ENCODE results near the gene KLF11.

The KLF11 gene

GRCh38 chr2:10036095-10036884 lies 7.1 kb upstream of the KLF11 start:
- Histone ChIP-seq H3K9me2 (replicated peaks; ENCODE audit: insufficient read depth, low read length) (no peaks in the 10 kb centered on the region), H3F3A (ENCODE audit: insufficient read depth, low read length) (no peaks in the 10 kb centered on the region), H4K20me1 (ENCODE audit: insufficient read depth, low read length) (no peaks in the 10 kb centered on the region), H3K4me3 (ENCODE audit: low read length) (no peak overlapping the region), H3K27me3 (replicated peaks; ENCODE audit: insufficient read depth, low read length) (no peaks in the 10 kb centered on the region), H3K4me1 (ENCODE audit: low read length) (peaks cover 9% of the 10 kb centered on the region), H3K9ac (ENCODE audit: low read length) (no peak overlapping the region), H2AFZ (ENCODE audit: low read length) (no peak overlapping the region), H3K9me3 (replicated peaks; ENCODE audit: insufficient read depth, low read length) (no peaks in the 10 kb centered on the region), H3K79me2 (ENCODE audit: low read length) (no peaks in the 10 kb centered on the region), H3K27ac (ENCODE audit: low read length) (no peak overlapping the region), H3K36me3 (replicated peaks; ENCODE audit: insufficient read depth, low read length) (no peaks in the 10 kb centered on the region), H3K4me2 (ENCODE audit: low read depth, low read length) (no peak overlapping the region)
- peak; percentile 26 for DNase-seq
- TF ChIP-seq, protein P1, sequence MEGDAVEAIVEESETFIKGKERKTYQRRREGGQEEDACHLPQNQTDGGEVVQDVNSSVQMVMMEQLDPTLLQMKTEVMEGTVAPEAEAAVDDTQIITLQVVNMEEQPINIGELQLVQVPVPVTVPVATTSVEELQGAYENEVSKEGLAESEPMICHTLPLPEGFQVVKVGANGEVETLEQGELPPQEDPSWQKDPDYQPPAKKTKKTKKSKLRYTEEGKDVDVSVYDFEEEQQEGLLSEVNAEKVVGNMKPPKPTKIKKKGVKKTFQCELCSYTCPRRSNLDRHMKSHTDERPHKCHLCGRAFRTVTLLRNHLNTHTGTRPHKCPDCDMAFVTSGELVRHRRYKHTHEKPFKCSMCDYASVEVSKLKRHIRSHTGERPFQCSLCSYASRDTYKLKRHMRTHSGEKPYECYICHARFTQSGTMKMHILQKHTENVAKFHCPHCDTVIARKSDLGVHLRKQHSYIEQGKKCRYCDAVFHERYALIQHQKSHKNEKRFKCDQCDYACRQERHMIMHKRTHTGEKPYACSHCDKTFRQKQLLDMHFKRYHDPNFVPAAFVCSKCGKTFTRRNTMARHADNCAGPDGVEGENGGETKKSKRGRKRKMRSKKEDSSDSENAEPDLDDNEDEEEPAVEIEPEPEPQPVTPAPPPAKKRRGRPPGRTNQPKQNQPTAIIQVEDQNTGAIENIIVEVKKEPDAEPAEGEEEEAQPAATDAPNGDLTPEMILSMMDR (IDR thresholded peaks at IDR 0.05; ENCODE audit: low read length) = peak; percentile 31
- TF ChIP-seq EZH2phosphoT487 (IDR thresholded peaks at IDR 0.05; ENCODE audit: low read length) = no peak

- H3K9me2 ChIP-seq (replicated peaks; ENCODE audit: insufficient read depth, low read length) = no peaks in the 10 kb centered on the region
- no peak overlapping the region for H3K9ac ChIP-seq (ENCODE audit: low read length)
- H3K27ac ChIP-seq (ENCODE audit: low read length) = no peak overlapping the region
- DNase-seq = no peak
- no peaks in the 10 kb centered on the region for H3K27me3 ChIP-seq (replicated peaks; ENCODE audit: insufficient read depth, low read length)
- H3K9me3 ChIP-seq (replicated peaks; ENCODE audit: insufficient read depth, low read length) = no peaks in the 10 kb centered on the region
- peaks cover 12% of the 10 kb centered on the region for H3K4me1 ChIP-seq (ENCODE audit: low read length)
- no peaks in the 10 kb centered on the region for H3F3A ChIP-seq (ENCODE audit: insufficient read depth, low read length)
- TF ChIP-seq, protein P1 (IDR thresholded peaks at IDR 0.05; ENCODE audit: low read length) = no peak
- TF ChIP-seq EZH2 (optimal IDR thresholded peaks at IDR 0.05; ENCODE audit: low read depth, low read length) (no peak), EZH2phosphoT487 (IDR thresholded peaks at IDR 0.05; ENCODE audit: low read length) (no peak)
- no peak overlapping the region for H2AFZ ChIP-seq (ENCODE audit: low read length)
- no peak overlapping the region for H3K4me3 ChIP-seq (ENCODE audit: low read length)
- no peak overlapping the region for H3K4me2 ChIP-seq (ENCODE audit: low read depth, low read length)
- H3K36me3 ChIP-seq (replicated peaks; ENCODE audit: insufficient read depth, low read length) = no peaks in the 10 kb centered on the region
- no peaks in the 10 kb centered on the region for H3K79me2 ChIP-seq (ENCODE audit: low read length)
- H4K20me1 ChIP-seq (ENCODE audit: insufficient read depth, low read length) = no peaks in the 10 kb centered on the region
Observed at GRCh38 chr2:10038123-10038522, 5.2 kb upstream of the KLF11 start.

DNA sequence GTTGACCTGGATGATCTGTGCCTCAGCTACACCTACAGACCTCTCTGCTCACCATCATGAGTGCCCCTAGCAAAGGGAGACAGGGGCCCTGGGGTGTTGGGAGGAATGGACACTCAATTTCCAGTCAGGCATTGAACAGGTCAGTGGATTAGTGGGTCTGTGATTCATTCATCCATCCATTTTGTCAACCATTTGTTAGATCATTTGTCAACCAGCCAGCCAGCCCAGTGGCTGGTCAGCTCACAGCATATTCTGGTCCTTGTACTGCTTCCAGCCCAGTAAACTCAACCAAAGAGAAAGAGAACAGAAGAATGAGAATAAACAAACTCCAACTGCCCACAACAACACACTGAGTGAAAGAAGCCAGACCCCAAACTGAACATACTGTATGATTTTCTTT lies 4.6 kb upstream of the KLF11 start:
- no peak overlapping the region for H2AFZ ChIP-seq (ENCODE audit: low read length)
- no peaks in the 10 kb centered on the region for H3K9me3 ChIP-seq (replicated peaks; ENCODE audit: insufficient read depth, low read length)
- H3K9me2 ChIP-seq (replicated peaks; ENCODE audit: insufficient read depth, low read length) = no peaks in the 10 kb centered on the region
- no peaks in the 10 kb centered on the region for H3K79me2 ChIP-seq (ENCODE audit: low read length)
- H4K20me1 ChIP-seq (ENCODE audit: insufficient read depth, low read length) = no peaks in the 10 kb centered on the region
- H3K9ac ChIP-seq (ENCODE audit: low read length) = no peak overlapping the region
- H3K4me1 ChIP-seq (ENCODE audit: low read length) = peaks cover 12% of the 10 kb centered on the region
- no peaks in the 10 kb centered on the region for H3F3A ChIP-seq (ENCODE audit: insufficient read depth, low read length)
- H3K36me3 ChIP-seq (replicated peaks; ENCODE audit: insufficient read depth, low read length) = no peaks in the 10 kb centered on the region
- H3K4me3 ChIP-seq (ENCODE audit: low read length) = no peak overlapping the region
- H3K27me3 ChIP-seq (replicated peaks; ENCODE audit: insufficient read depth, low read length) = no peaks in the 10 kb centered on the region
- H3K27ac ChIP-seq (ENCODE audit: low read length) = no peak overlapping the region
- DNase-seq = no peak
- H3K4me2 ChIP-seq (ENCODE audit: low read depth, low read length) = no peak overlapping the region
- TF ChIP-seq EZH2 (optimal IDR thresholded peaks at IDR 0.05; ENCODE audit: low read depth, low read length) (no peak), EZH2phosphoT487 (IDR thresholded peaks at IDR 0.05; ENCODE audit: low read length) (no peak)
- TF ChIP-seq, protein P1 (IDR thresholded peaks at IDR 0.05; ENCODE audit: low read length) = no peak

Data from MM.1S (cell line).